Glutamatergic neuron (in vitro differentiated cells): ENCODE data around the gene AOAH. TPM values are rescaled to one million over a fixed set of nuclear protein-coding genes. Genes with fewer than 3 reads are reported as not detected.

ENCODE experiments used
- DNase-seq: peaks from one replicate; pipeline ENCODE4 v3.0.0; 2022
- H3K27ac Mint-ChIP-seq: one replicate; pipeline ENCODE4 v1.8.0; 2020; ENCODE audit warnings: mild to moderate bottlenecking, mixed read lengths, inconsistent platforms; ENCODE audit not compliant: unreplicated experiment
- H3K27me3 Mint-ChIP-seq: one replicate; pipeline ENCODE4 v1.8.0; 2020; ENCODE audit warnings: mild to moderate bottlenecking, moderate library complexity, mixed read lengths, inconsistent platforms; ENCODE audit not compliant: unreplicated experiment
- H3K36me3 Mint-ChIP-seq: one replicate; pipeline ENCODE4 v1.8.0; 2020; ENCODE audit warnings: mild to moderate bottlenecking, mixed read lengths, inconsistent platforms; ENCODE audit not compliant: unreplicated experiment
- H3K4me1 Mint-ChIP-seq: one replicate; pipeline ENCODE4 v1.8.0; 2020; ENCODE audit warnings: mild to moderate bottlenecking, low read depth, mixed read lengths, inconsistent platforms; ENCODE audit not compliant: unreplicated experiment
- H3K4me3 Mint-ChIP-seq: one replicate; pipeline ENCODE4 v1.8.0; 2020; ENCODE audit warnings: mild to moderate bottlenecking, mixed read lengths, inconsistent platforms; ENCODE audit not compliant: unreplicated experiment
- H3K9me3 Mint-ChIP-seq: one replicate; pipeline ENCODE4 v1.8.0; 2020; ENCODE audit warnings: mild to moderate bottlenecking, moderate library complexity, mixed read lengths, inconsistent platforms; ENCODE audit not compliant: unreplicated experiment
- total RNA-seq: library from RNA; stranded (reverse); fragmentation: NEBNext Ultra II Directional; extraction: Animal tissue kit (Norgen Biotek cat#: 25700); gene quantifications from one replicate; pipeline ENCODE4 v1.2.1, GENCODE V29; 2021; ENCODE audit not compliant: unreplicated experiment
- TF ChIP-seq, protein P1 (sequence below): fragments of 200-600 bp; sonication (generic); IDR thresholded peaks from one replicate; pipeline ENCODE4 v1.5.0; 2021; ENCODE audit not compliant: partially characterized antibody, unreplicated experiment

The AOAH gene
- total RNA-seq, 1 donor from 2014 or later: not detected

DNA sequence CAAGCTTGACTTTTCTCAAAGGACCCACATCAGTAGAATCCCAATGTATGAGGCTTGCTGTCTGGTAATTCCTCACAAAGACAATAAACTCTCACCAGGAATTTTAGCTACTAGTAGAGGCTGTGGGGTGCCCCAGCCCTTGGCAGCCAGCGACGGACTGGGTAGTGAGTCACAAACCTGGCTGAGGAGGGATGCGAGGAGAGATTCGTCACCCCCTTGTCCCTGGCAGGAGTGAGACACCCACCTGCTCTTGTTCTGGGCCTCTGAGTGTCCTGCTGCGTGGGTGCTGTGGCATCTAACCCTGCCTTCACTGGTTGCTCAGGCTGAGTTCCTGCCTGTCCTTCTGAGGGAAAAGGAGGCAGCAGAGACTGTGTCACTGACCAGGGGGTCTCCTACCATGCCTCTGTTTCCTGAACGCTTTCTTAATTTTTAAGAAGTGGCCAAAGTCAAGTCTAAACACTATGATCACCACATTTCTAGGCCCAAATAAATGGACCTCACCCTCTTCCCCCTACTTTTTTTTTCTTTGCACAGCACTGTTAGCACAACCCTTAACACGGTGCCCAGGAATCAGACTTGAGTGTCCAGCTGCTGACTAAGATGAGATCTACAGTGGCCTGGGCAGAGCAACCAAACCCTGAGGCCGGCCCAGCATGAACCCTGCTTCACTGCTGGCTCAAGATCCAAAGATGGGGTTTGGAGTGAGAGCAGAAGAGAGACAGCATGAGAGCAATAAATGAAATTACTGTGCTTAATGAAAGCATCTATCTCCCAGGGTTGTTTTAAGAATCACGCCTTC is 188.2 kb downstream of the AOAH start:
- H3K27ac Mint-ChIP-seq: no peak overlapping the region
- TF ChIP-seq, protein P1, sequence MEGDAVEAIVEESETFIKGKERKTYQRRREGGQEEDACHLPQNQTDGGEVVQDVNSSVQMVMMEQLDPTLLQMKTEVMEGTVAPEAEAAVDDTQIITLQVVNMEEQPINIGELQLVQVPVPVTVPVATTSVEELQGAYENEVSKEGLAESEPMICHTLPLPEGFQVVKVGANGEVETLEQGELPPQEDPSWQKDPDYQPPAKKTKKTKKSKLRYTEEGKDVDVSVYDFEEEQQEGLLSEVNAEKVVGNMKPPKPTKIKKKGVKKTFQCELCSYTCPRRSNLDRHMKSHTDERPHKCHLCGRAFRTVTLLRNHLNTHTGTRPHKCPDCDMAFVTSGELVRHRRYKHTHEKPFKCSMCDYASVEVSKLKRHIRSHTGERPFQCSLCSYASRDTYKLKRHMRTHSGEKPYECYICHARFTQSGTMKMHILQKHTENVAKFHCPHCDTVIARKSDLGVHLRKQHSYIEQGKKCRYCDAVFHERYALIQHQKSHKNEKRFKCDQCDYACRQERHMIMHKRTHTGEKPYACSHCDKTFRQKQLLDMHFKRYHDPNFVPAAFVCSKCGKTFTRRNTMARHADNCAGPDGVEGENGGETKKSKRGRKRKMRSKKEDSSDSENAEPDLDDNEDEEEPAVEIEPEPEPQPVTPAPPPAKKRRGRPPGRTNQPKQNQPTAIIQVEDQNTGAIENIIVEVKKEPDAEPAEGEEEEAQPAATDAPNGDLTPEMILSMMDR: no peak
- H3K4me3 Mint-ChIP-seq: no peak overlapping the region
- no peaks in the 10 kb centered on the region for H3K4me1 Mint-ChIP-seq
- no peak for DNase-seq
- no peaks in the 10 kb centered on the region for H3K36me3 Mint-ChIP-seq
- peaks cover 2% of the 10 kb centered on the region for H3K9me3 Mint-ChIP-seq
- H3K27me3 Mint-ChIP-seq: peaks cover 1% of the 10 kb centered on the region

GRCh38 chr7:36533717-36534116 is 190.6 kb downstream of the AOAH start:
- Mint-ChIP-seq H3K9me3 (peaks cover 2% of the 10 kb centered on the region), H3K36me3 (no peaks in the 10 kb centered on the region), H3K27me3 (peaks cover 3% of the 10 kb centered on the region), H3K4me3 (no peak overlapping the region), H3K27ac (no peak overlapping the region), H3K4me1 (no peaks in the 10 kb centered on the region)
- DNase-seq: no peak
- TF ChIP-seq, protein P1: no peak

DNA sequence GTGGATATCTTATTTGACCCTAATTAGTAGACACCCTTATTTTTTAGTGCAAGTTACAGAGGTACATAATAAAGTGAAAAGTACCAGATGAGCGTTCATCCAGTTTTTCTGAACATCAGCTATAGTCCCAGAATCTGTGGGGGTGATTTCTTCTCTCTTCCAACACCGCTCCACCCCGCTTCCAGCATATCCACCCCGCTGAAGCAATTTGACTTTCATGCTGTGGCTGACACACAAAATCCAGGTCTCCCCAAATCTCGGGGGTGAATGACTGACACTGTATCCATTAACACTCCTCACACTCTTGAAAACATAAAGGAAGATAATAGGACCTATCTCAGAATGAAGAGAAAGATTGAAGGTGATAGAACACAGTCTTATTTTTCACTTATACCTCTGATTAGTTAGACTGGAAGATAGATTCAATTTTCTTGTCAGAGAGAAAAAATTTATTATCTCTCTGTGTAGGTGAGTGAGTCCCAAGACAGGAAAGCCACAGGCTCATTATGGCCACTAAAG is 191.3 kb downstream of the AOAH start:
- Mint-ChIP-seq H3K9me3 (peaks cover 2% of the 10 kb centered on the region), H3K27me3 (peaks cover 4% of the 10 kb centered on the region), H3K36me3 (no peaks in the 10 kb centered on the region), H3K4me3 (no peak overlapping the region), H3K4me1 (no peaks in the 10 kb centered on the region), H3K27ac (no peak overlapping the region)
- TF ChIP-seq, protein P1: no peak
- DNase-seq: no peak

- no peak overlapping the region for H3K27ac Mint-ChIP-seq
- peaks cover 4% of the 10 kb centered on the region for H3K27me3 Mint-ChIP-seq
- H3K9me3 Mint-ChIP-seq: peaks cover 2% of the 10 kb centered on the region
- no peaks in the 10 kb centered on the region for H3K4me1 Mint-ChIP-seq
- TF ChIP-seq, protein P1: no peak
- H3K4me3 Mint-ChIP-seq: no peak overlapping the region
- no peaks in the 10 kb centered on the region for H3K36me3 Mint-ChIP-seq
- no peak for DNase-seq
Observed at GRCh38 chr7:36531951-36532350, 192.3 kb downstream of the AOAH start.

GRCh38 chr7:36530456-36530855 is 193.8 kb downstream of the AOAH start:
- H3K36me3 Mint-ChIP-seq: no peaks in the 10 kb centered on the region
- DNase-seq: no peak
- H3K4me3 Mint-ChIP-seq: no peak overlapping the region
- TF ChIP-seq, protein P1: no peak
- H3K27me3 Mint-ChIP-seq: peaks cover 2% of the 10 kb centered on the region
- peaks cover 2% of the 10 kb centered on the region for H3K9me3 Mint-ChIP-seq
- no peak overlapping the region for H3K27ac Mint-ChIP-seq
- H3K4me1 Mint-ChIP-seq: no peaks in the 10 kb centered on the region
